Measurements from ENCODE around the gene KDM2A. TPM values are rescaled to one million over a fixed set of nuclear protein-coding genes. Genes with fewer than 3 reads are reported as not detected.

The KDM2A gene
- total RNA-seq, 1 experiment from 2014 or later: 50.4 TPM

DNA sequence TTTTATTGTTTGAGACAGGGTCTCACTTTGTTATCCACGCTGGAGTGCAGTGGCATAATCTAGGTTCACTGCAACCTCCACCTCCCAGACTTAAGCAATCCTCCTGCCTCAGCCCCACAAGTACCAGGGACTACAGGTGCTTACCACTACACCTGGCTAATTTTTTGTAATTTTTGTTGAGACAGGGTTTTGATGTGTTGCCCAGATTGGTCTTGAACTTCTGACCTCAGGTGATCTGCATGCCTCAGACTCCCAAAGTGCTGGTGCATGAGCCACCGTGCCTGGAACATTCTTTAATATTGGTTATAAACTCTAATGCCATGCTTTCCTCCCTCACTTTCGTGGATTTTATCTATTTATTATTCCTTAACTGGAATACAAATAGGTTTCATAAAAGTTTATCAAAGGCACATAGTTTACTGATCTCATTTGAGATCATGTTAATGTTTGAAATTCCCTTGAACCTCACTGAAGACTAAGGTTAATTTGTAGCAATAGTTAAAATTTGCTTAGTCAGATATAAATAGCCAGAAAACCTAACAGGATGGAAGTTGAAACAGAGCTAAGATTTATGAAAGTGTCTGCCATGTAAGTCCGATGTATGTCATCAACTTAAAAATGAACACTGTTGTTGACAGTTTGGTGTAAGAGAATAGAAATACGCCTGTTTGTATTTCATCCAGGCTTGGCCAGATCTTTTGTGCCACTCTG lies 27.6 kb downstream of the KDM2A start:
- no peaks in the 10 kb centered on the region; a peak in 1 of 4 replicates for H3K36me3 ChIP-seq (ENCODE audit: control insufficient read depth in 1 of 2, insufficient read depth in 2 of 2, low read length in 2 of 2)
- H3K9ac ChIP-seq (ENCODE audit: low read length): no peak overlapping the region
- no peaks in the 10 kb centered on the region for H3K9me2 ChIP-seq (ENCODE audit: insufficient read depth)
- no TSS peak for BruUV-seq (replicated peaks)
- peaks cover 54% of the 10 kb centered on the region for H3K79me2 ChIP-seq (ENCODE audit: insufficient read depth, low read length)
- TF ChIP-seq CBX3 (IDR thresholded peaks at IDR 0.05; ENCODE audit: low read depth) (no peak), SP1 (IDR thresholded peaks at IDR 0.05; ENCODE audit: low read depth) (no peak), TCF7L2 (IDR thresholded peaks at IDR 0.05; ENCODE audit: borderline replicate concordance, extremely low read depth, insufficient read depth, insufficient read length) (no peak), ZFX (IDR thresholded peaks at IDR 0.05) (no peak), EGR1 (IDR thresholded peaks at IDR 0.05; ENCODE audit: low read depth) (no peak), RAD21 (IDR thresholded peaks at IDR 0.05; ENCODE audit: low read depth) (no peak), SIN3A (IDR thresholded peaks at IDR 0.05; ENCODE audit: low read depth) (no peak), SRF (IDR thresholded peaks at IDR 0.05; ENCODE audit: low read depth) (no peak)
- TF ChIP-seq, protein P1, sequence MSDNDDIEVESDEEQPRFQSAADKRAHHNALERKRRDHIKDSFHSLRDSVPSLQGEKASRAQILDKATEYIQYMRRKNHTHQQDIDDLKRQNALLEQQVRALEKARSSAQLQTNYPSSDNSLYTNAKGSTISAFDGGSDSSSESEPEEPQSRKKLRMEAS (IDR thresholded peaks at IDR 0.05): no peak
- no peak overlapping the region for H3K4me2 ChIP-seq (ENCODE audit: low read length)
- RAD21 ChIA-PET (ENCODE audit: low non-redundant PET in 1 of 2, low total read pairs in 2 of 2, uncharacterized antibody in 2 of 2, unreplicated experiment in 2 of 2): no interaction called here
- ATAC-seq (no peak), DNase-seq (ENCODE audit: low read depth, low spot score) (no peak)
- no peaks in the 10 kb centered on the region for H3K9me3 ChIP-seq (ENCODE audit: control insufficient read depth in 1 of 2, insufficient read depth in 1 of 2, low read depth in 1 of 2, low read length in 2 of 2)
- no peaks in the 10 kb centered on the region for H3K27me3 ChIP-seq (ENCODE audit: insufficient read depth, low read length)
- no peak overlapping the region for H2AFZ ChIP-seq (ENCODE audit: low read depth, low read length, poor library complexity, severe bottlenecking)
- POLR2A ChIA-PET: no interaction called here
- H3K4me1 ChIP-seq (ENCODE audit: control insufficient read depth in 1 of 2, insufficient read depth in 2 of 2, low read length in 2 of 2): peaks cover 0 to 8% of the 10 kb centered on the region in 2 experiments; a peak in 1 of 4 replicates
- CTCF ChIA-PET: no interaction called here
- no peak overlapping the region for H3K4me3 ChIP-seq (replicated peaks in 1 of 2; ENCODE audit: low read depth in 1 of 2, low read length in 2 of 2)
- H4K20me1 ChIP-seq (ENCODE audit: insufficient read depth): no peaks in the 10 kb centered on the region; the same call in 1 of the 2 replicates
- no peak overlapping the region for H3K27ac ChIP-seq (ENCODE audit: low read depth, low read length)
- intact Hi-C loops (cut with micrococcal nuclease): no loop called here

DNA sequence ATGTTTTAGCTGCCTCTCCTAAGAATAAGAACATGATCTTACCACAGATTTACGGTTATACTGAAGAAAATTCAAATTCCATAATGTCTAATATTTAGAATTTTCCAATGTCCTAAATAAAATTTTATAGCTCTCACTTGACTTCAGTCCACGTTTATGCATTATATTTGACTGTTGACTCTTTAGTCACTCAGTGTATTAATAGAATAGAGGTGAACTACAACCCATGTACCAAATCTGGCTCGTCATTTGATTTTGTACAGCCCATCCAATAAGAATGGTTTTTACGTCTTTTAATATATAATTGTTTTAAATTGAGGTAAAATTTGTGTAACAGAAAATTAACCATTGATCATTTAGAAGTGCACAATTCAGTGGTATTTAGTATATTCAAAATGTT lies 34.9 kb downstream of the KDM2A start:
- H3K4me1 ChIP-seq (ENCODE audit: control insufficient read depth in 1 of 2, insufficient read depth in 2 of 2, low read length in 2 of 2): peaks cover 0 to 4% of the 10 kb centered on the region in 2 experiments; a peak in 1 of 4 replicates
- BruUV-seq (replicated peaks): no TSS peak
- H3K9me2 ChIP-seq (ENCODE audit: insufficient read depth): no peaks in the 10 kb centered on the region
- intact Hi-C loops (cut with micrococcal nuclease): no loop called here
- H3K27me3 ChIP-seq (ENCODE audit: insufficient read depth, low read length): no peaks in the 10 kb centered on the region
- peaks cover 69% of the 10 kb centered on the region for H3K79me2 ChIP-seq (ENCODE audit: insufficient read depth, low read length)
- H2AFZ ChIP-seq (ENCODE audit: low read depth, low read length, poor library complexity, severe bottlenecking): no peak overlapping the region
- ChIA-PET CTCF (no interaction called here), RAD21 (ENCODE audit: low non-redundant PET in 1 of 2, low total read pairs in 2 of 2, uncharacterized antibody in 2 of 2, unreplicated experiment in 2 of 2) (no interaction called here), POLR2A (no interaction called here)
- no peak overlapping the region for H3K27ac ChIP-seq (ENCODE audit: low read depth, low read length)
- no peak for ATAC-seq
- peaks cover 0 to 6% of the 10 kb centered on the region in 2 experiments; a peak in 1 of 4 replicates for H3K36me3 ChIP-seq (ENCODE audit: control insufficient read depth in 1 of 2, insufficient read depth in 2 of 2, low read length in 2 of 2)
- H3K4me3 ChIP-seq (replicated peaks in 1 of 2; ENCODE audit: low read depth in 1 of 2, low read length in 2 of 2): no peak overlapping the region
- no peak overlapping the region for H3K9ac ChIP-seq (ENCODE audit: low read length)
- no peaks in the 10 kb centered on the region for H3K9me3 ChIP-seq (ENCODE audit: control insufficient read depth in 1 of 2, insufficient read depth in 1 of 2, low read depth in 1 of 2, low read length in 2 of 2)
- peaks cover 3% of the 10 kb centered on the region for H4K20me1 ChIP-seq (ENCODE audit: insufficient read depth)
- no peak for DNase-seq (ENCODE audit: low read depth, low spot score)
- no peak overlapping the region for H3K4me2 ChIP-seq (ENCODE audit: low read length)
- TF ChIP-seq CEBPB (IDR thresholded peaks at IDR 0.05; ENCODE audit: low read depth): no peak
- no peak for TF ChIP-seq POLR2AphosphoS5 (IDR thresholded peaks at IDR 0.05; ENCODE audit: low read depth, low read length)
- no peak for TF ChIP-seq SIN3A (IDR thresholded peaks at IDR 0.05; ENCODE audit: low read depth)
- no peak for TF ChIP-seq YY1 (IDR thresholded peaks at IDR 0.05; ENCODE audit: extremely low read depth, insufficient replicate concordance, low read depth, low read length)
- no peak for TF ChIP-seq EZH2 (IDR thresholded peaks at IDR 0.05)
- TF ChIP-seq RAD21 (IDR thresholded peaks at IDR 0.05; ENCODE audit: low read depth): no peak
- TF ChIP-seq, protein P2, sequence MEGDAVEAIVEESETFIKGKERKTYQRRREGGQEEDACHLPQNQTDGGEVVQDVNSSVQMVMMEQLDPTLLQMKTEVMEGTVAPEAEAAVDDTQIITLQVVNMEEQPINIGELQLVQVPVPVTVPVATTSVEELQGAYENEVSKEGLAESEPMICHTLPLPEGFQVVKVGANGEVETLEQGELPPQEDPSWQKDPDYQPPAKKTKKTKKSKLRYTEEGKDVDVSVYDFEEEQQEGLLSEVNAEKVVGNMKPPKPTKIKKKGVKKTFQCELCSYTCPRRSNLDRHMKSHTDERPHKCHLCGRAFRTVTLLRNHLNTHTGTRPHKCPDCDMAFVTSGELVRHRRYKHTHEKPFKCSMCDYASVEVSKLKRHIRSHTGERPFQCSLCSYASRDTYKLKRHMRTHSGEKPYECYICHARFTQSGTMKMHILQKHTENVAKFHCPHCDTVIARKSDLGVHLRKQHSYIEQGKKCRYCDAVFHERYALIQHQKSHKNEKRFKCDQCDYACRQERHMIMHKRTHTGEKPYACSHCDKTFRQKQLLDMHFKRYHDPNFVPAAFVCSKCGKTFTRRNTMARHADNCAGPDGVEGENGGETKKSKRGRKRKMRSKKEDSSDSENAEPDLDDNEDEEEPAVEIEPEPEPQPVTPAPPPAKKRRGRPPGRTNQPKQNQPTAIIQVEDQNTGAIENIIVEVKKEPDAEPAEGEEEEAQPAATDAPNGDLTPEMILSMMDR (IDR thresholded peaks at IDR 0.05 in 2 of 3, conservative IDR thresholded peaks at IDR 0.05 in 1 of 3; ENCODE audit: borderline replicate concordance in 1 of 3, insufficient read depth in 1 of 3, low read depth in 2 of 3, low read length in 2 of 3): no peak
- no peak for TF ChIP-seq ELF1 (IDR thresholded peaks at IDR 0.05; ENCODE audit: borderline replicate concordance, low read depth)
- TF ChIP-seq ZFX (IDR thresholded peaks at IDR 0.05): no peak
- no peak for TF ChIP-seq EGR1 (IDR thresholded peaks at IDR 0.05; ENCODE audit: low read depth)

Data from HCT116 (cell line).